H1 (cell line): Measurements from ENCODE around the gene GRIN2C. TPM values are rescaled to one million over a fixed set of nuclear protein-coding genes. Genes with fewer than 3 reads are reported as not detected.

Experiments used
- CTCF ChIA-PET: fragments of 300-600 bp; sonication (Branson Sonifier 250); formaldehyde crosslinking; loops from one replicate; lab custom pipeline; 2021; ENCODE audit not compliant: partially characterized antibody; lab: Charles Lee
- POLR2A ChIA-PET: fragments of 300-600 bp; sonication (Branson Sonifier 250); formaldehyde crosslinking; loops from one replicate; lab custom pipeline; 2021; ENCODE audit warnings: inconsistent platforms; ENCODE audit not compliant: partially characterized antibody; lab: Charles Lee
- DNase-seq, 2 experiments: peaks; one replicate each; pipeline versions ENCODE4 v3.0.0 to v3.0.0-alpha.2; 2010 to 2022; ENCODE audit warnings: low spot score in 2 of 2, low read depth in 1 of 2, mixed read lengths in 1 of 2
- FAIRE-seq: peaks from 2 replicates; lab custom pipeline; 2011; peaks lifted over from hg19 to GRCh38; lab: Jason Lieb, UNC
- H2AFZ ChIP-seq: 2 replicates; pipeline ENCODE4 v1.8.1; 2012; ENCODE audit warnings: low read length, inconsistent platforms
- H2AK5ac ChIP-seq: 2 replicates; pipeline ENCODE4 v1.6.1; 2013; ENCODE audit warnings: low read depth, low read length
- H2BK120ac ChIP-seq: replicated peaks from 2 replicates; pipeline ENCODE3; 2013; ENCODE audit warnings: low read depth, low read length, inconsistent platforms
- H2BK12ac ChIP-seq: 2 replicates; pipeline ENCODE4 v1.6.1; 2013; ENCODE audit warnings: low read depth, low read length
- H2BK15ac ChIP-seq: 2 replicates; pipeline ENCODE4 v1.6.1; 2013; ENCODE audit warnings: low read length
- H2BK20ac ChIP-seq: 2 replicates; pipeline ENCODE4 v1.6.1; 2013; ENCODE audit warnings: low read length
- H2BK5ac ChIP-seq: 2 replicates; pipeline ENCODE4 v1.6.1; 2013; ENCODE audit warnings: low read depth, low read length
- H3K14ac ChIP-seq: 2 replicates; pipeline ENCODE4 v1.6.1; 2013; ENCODE audit warnings: inconsistent platforms; ENCODE audit not compliant: insufficient read length
- H3K18ac ChIP-seq: 2 replicates; pipeline ENCODE4 v1.6.1; 2013; ENCODE audit warnings: low read length; ENCODE audit errors: extremely low read depth
- H3K23ac ChIP-seq: 2 replicates; pipeline ENCODE4 v1.6.1; 2013; ENCODE audit warnings: inconsistent platforms; ENCODE audit not compliant: insufficient read length
- H3K23me2 ChIP-seq: 2 replicates; pipeline ENCODE4 v1.6.1; 2013; ENCODE audit warnings: low read depth, low read length
- H3K27ac ChIP-seq: 2 replicates; pipeline ENCODE4 v1.6.1; 2011; ENCODE audit warnings: low read depth, low read length, inconsistent platforms
- H3K27me3 ChIP-seq, 4 experiments: replicated peaks in 1 of 4; 1 replicate in 1 of 4; 2 replicates in 3 of 4; pipeline versions ENCODE4 v1.6.1 to v1.8.1; 2011 to 2013; ENCODE audit warnings: low read length in 3 of 4, mild to moderate bottlenecking in 3 of 4, inconsistent platforms in 2 of 4, mixed read lengths in 2 of 4, moderate library complexity in 1 of 4; ENCODE audit not compliant: control insufficient read depth in 3 of 4, insufficient read depth in 3 of 4; ENCODE audit errors: extremely low read depth in 1 of 4
- H3K36me3 ChIP-seq, 4 experiments: 2 replicates each; pipeline versions ENCODE4 v1.6.1 to v1.8.1; 2011 to 2013; ENCODE audit warnings: mild to moderate bottlenecking in 4 of 4, low read length in 3 of 4, moderate library complexity in 2 of 4, control low read depth in 1 of 4, inconsistent platforms in 1 of 4; ENCODE audit not compliant: insufficient read depth in 4 of 4, control insufficient read depth in 2 of 4
- H3K4ac ChIP-seq: replicated peaks from 2 replicates; pipeline ENCODE3; 2013; ENCODE audit warnings: low read length, low read depth, mixed read lengths, inconsistent platforms; ENCODE audit not compliant: insufficient read length
- H3K4me1 ChIP-seq, 4 experiments: replicated peaks in 1 of 4; 1 replicate in 1 of 4; 2 replicates in 3 of 4; pipeline versions ENCODE4 v1.6.1 to v1.8.1; 2011 to 2013; ENCODE audit warnings: low read length in 3 of 4, inconsistent platforms in 2 of 4, mixed read lengths in 1 of 4; ENCODE audit not compliant: insufficient read depth in 4 of 4, control insufficient read depth in 3 of 4
- H3K4me2 ChIP-seq, 2 experiments: 2 replicates each; pipeline versions ENCODE4 v1.6.1 to v1.8.1; 2011 to 2013; ENCODE audit warnings: low read depth in 2 of 2, low read length in 2 of 2, control low read depth in 1 of 2, inconsistent platforms in 1 of 2, mild to moderate bottlenecking in 1 of 2; ENCODE audit not compliant: insufficient read depth in 1 of 2
- H3K4me3 ChIP-seq, 4 experiments: fragments of 200-600, 300-600 bp in 1 of 4; sonication (generic), shearing (Covaris generic), sonication (Bioruptor Twin) in 1 of 4; 2 replicates each; pipeline versions ENCODE4 v1.5.1 to v1.8.1; 2011 to 2016; ENCODE audit warnings: low read length in 4 of 4, low read depth in 3 of 4, control low read depth in 2 of 4, inconsistent platforms in 2 of 4, mild to moderate bottlenecking in 2 of 4, mixed read lengths in 1 of 4, moderate library complexity in 1 of 4; ENCODE audit not compliant: insufficient read depth in 2 of 4; ENCODE audit errors: extremely low read depth in 1 of 4
- H3K56ac ChIP-seq: replicated peaks from 2 replicates; pipeline ENCODE3; 2013; ENCODE audit warnings: low read depth, mild to moderate bottlenecking, mixed read lengths, low read length, inconsistent platforms; ENCODE audit not compliant: insufficient read length
- H3K79me1 ChIP-seq: 2 replicates; pipeline ENCODE4 v1.6.1; 2013; ENCODE audit warnings: low read depth, low read length, control low read depth
- H3K79me2 ChIP-seq, 2 experiments: 2 replicates each; pipeline versions ENCODE4 v1.6.1 to v1.8.1; 2012 to 2013; ENCODE audit warnings: low read length in 2 of 2, mild to moderate bottlenecking in 2 of 2, inconsistent platforms in 1 of 2; ENCODE audit not compliant: insufficient read depth in 2 of 2, control insufficient read depth in 1 of 2
- H3K9ac ChIP-seq, 4 experiments: replicated peaks in 1 of 4; 1 replicate in 1 of 4; 2 replicates in 3 of 4; pipeline versions ENCODE4 v1.6.1 to v1.8.1; 2011 to 2013; ENCODE audit warnings: low read depth in 3 of 4, low read length in 3 of 4, control low read depth in 2 of 4, mild to moderate bottlenecking in 2 of 4, moderate library complexity in 2 of 4, inconsistent platforms in 1 of 4; ENCODE audit errors: extremely low read depth in 1 of 4
- H3K9me3 ChIP-seq, 2 experiments: 2 replicates each; pipeline versions ENCODE4 v1.6.1 to v1.8.1; 2012 to 2013; ENCODE audit warnings: mild to moderate bottlenecking in 2 of 2, moderate library complexity in 2 of 2, control low read depth in 1 of 2, inconsistent platforms in 1 of 2, low read depth in 1 of 2, low read length in 1 of 2, mixed read lengths in 1 of 2; ENCODE audit not compliant: insufficient read depth in 2 of 2
- H4K20me1 ChIP-seq, 2 experiments: replicated peaks in 1 of 2; 2 replicates each; pipeline versions ENCODE3 to v1.8.1; 2011 to 2013; ENCODE audit warnings: inconsistent platforms in 2 of 2, low read length in 2 of 2, mild to moderate bottlenecking in 1 of 2; ENCODE audit not compliant: insufficient read depth in 2 of 2, control insufficient read depth in 1 of 2
- H4K5ac ChIP-seq: 2 replicates; pipeline ENCODE4 v1.6.1; 2013; ENCODE audit warnings: low read length, low read depth, mixed read lengths, inconsistent platforms; ENCODE audit not compliant: insufficient read length
- H4K8ac ChIP-seq: 2 replicates; pipeline ENCODE4 v1.8.0; 2013; ENCODE audit warnings: mild to moderate bottlenecking, moderate library complexity, low read length, inconsistent platforms; ENCODE audit not compliant: insufficient read depth; ENCODE audit errors: extremely low read depth
- H4K91ac ChIP-seq: replicated peaks from 2 replicates; pipeline ENCODE3; 2013; ENCODE audit warnings: low read length, mixed read lengths, inconsistent platforms; ENCODE audit not compliant: insufficient read length
- CTCF ChIP-seq, 3 experiments: IDR thresholded peaks; 1 replicate in 2 of 3; 2 replicates in 1 of 3; pipeline versions ENCODE4 v1.5.1 to v1.6.1; 2011; ENCODE audit warnings: low read length in 3 of 3, mild to moderate bottlenecking in 3 of 3, inconsistent platforms in 2 of 3, low read depth in 1 of 3, moderate library complexity in 1 of 3; ENCODE audit not compliant: insufficient read depth in 1 of 3; ENCODE audit errors: control extremely low read depth in 1 of 3
- WGBS, 2 experiments: shearing (Covaris generic) in 1 of 2; methylation state at CpG; one replicate each; pipeline versions ENCODE4 v1.1.6 to v1.1.7; 2013 to 2015; ENCODE audit warnings: low lambda C conversion rate in 2 of 2, mixed read lengths in 2 of 2, inconsistent platforms in 1 of 2, low coverage in 1 of 2, missing lambda C conversion rate in 1 of 2; ENCODE audit not compliant: insufficient replicate concordance in 2 of 2, insufficient coverage in 1 of 2, insufficient read length in 1 of 2; ENCODE audit errors: extremely low coverage in 1 of 2, missing lambda C conversion rate in 1 of 2; 5-methylcytosine and 5-hydroxymethylcytosine counted together
- polyA plus RNA-seq, 7 experiments: library from polyadenylated mRNA; depleted of rRNA in 3 of 7; stranded (reverse) in 5 of 7; unstranded in 2 of 7; fragments of >200 nt in 5 of 7; fragments of 200-250 nt in 2 of 7; gene quantifications; 1 replicate in 5 of 7; 2 replicates in 1 of 7; 4 replicates in 1 of 7; pipeline versions ENCODE4 v1.2.1 to v1.2.3, GENCODE V29; 2011 to 2013; ENCODE audit warnings: missing spikeins in 2 of 7, mixed read lengths in 2 of 7
- total RNA-seq: library from RNA; stranded (reverse); fragmentation: NEBNext Ultra II Directional; extraction: Animal tissue kit (Norgen Biotek cat#: 25700); gene quantifications from 2 replicates; pipeline ENCODE4 v1.2.1, GENCODE V29; 2021

The GRIN2C gene
- total and polyA plus RNA-seq, 2 of the 8 experiments (the other 6 are each of a cell fraction or from before 2014, with no cell fraction given), result 0.06 to 0.07 TPM

- H3K27ac ChIP-seq, result no peak overlapping the region; the same call in 1 of the 2 replicates
- CTCF ChIA-PET, result interaction anchor here (0.7 to 81.0 kb wide), 6 partner anchors 9 to 59 kb away, joined by 3 to 2981 read pairs (median 4); partner anchors contain the start of genes GRIN2C and NAT9
- no peak for TF ChIP-seq CTCF (IDR thresholded peaks at IDR 0.05; ENCODE audit: control extremely low read depth in 1 of 3, insufficient read depth in 1 of 3, low read depth in 1 of 3, low read length in 3 of 3)
These were observed 18.2 kb upstream of the GRIN2C start for GRCh38 chr17:74877592-74878548.

More at GRCh38 chr17:74877592-74878548, 18.2 kb upstream of the GRIN2C start:
- Histone ChIP-seq H2AK5ac (no peak overlapping the region), H2AFZ (no peak overlapping the region), H2BK5ac (no peak overlapping the region), H2BK120ac (no peak overlapping the region), H3K27me3 (peaks cover 0 to 1% (median 0%) of the 10 kb centered on the region in 4 experiments; a peak in 1 of 7 replicates), H3K79me1 (no peaks in the 10 kb centered on the region), H4K5ac (no peak overlapping the region), H3K4me3 (no peak overlapping the region), H3K4me1 (peaks cover 0 to 8% (median 3%) of the 10 kb centered on the region in 4 experiments; a peak in 5 of 7 replicates), H3K14ac (no peak overlapping the region), H3K9me3 (no peaks in the 10 kb centered on the region), H2BK12ac (0 out of 2 replicates have a peak overlapping the region, but pooled peaks have one; percentile 20), H3K4ac (no peak overlapping the region), H3K56ac (no peak overlapping the region), H3K36me3 (no peaks in the 10 kb centered on the region), H2BK15ac (no peak overlapping the region), H4K8ac (no peak overlapping the region), H3K9ac (no peak overlapping the region), H3K18ac (no peak overlapping the region), H3K23ac (no peak overlapping the region), H3K79me2 (no peaks in the 10 kb centered on the region), H3K4me2 (no peak overlapping the region), H2BK20ac (no peak overlapping the region), H3K23me2 (no peaks in the 10 kb centered on the region), H4K91ac (no peak overlapping the region), H4K20me1 (no peaks in the 10 kb centered on the region)
- 82% methylated on average over 17 of the region's 19 CpGs; no CpG with 5 or more reads in 1 of the 2 experiments for WGBS, 2 experiments
- POLR2A ChIA-PET, result interaction anchor here (1.1 kb wide), 1 partner anchor 14 kb away, joined by 3 read pairs; no protein-coding TSS in a partner anchor
- FAIRE-seq (no peak), DNase-seq (no peak)
